GM13977 (cell line): ENCODE data around the gene NECAB3.

Experiments used
- DNase-seq: peaks from one replicate; pipeline ENCODE4 v3.0.0; 2012; ENCODE audit warnings: low spot score
- in situ Hi-C: fragments of 300-500 bp; cut with MboI; formaldehyde crosslinking; loops from one replicate; pipeline ENCODE4 v1.12.0; 2022; ENCODE audit warnings: low sequenced_read_pairs, low pct_unique_long_range_greater_than_20kb, mixed read lengths, inconsistent platforms; ENCODE audit not compliant: unreplicated experiment
- TF ChIP-seq, protein P1 (sequence below): IDR thresholded peaks from 2 replicates; pipeline ENCODE4 v1.5.1; 2012; ENCODE audit warnings: mild to moderate bottlenecking, control low read depth; ENCODE audit not compliant: insufficient read depth; ENCODE audit errors: extremely low read depth, missing control alignments

Gene NECAB3

GRCh38 chr20:33687993-33688937 lies 14.0 kb upstream of the NECAB3 start:
- DNase-seq: no peak
- in situ Hi-C loops: no loop called here
- TF ChIP-seq, protein P1, sequence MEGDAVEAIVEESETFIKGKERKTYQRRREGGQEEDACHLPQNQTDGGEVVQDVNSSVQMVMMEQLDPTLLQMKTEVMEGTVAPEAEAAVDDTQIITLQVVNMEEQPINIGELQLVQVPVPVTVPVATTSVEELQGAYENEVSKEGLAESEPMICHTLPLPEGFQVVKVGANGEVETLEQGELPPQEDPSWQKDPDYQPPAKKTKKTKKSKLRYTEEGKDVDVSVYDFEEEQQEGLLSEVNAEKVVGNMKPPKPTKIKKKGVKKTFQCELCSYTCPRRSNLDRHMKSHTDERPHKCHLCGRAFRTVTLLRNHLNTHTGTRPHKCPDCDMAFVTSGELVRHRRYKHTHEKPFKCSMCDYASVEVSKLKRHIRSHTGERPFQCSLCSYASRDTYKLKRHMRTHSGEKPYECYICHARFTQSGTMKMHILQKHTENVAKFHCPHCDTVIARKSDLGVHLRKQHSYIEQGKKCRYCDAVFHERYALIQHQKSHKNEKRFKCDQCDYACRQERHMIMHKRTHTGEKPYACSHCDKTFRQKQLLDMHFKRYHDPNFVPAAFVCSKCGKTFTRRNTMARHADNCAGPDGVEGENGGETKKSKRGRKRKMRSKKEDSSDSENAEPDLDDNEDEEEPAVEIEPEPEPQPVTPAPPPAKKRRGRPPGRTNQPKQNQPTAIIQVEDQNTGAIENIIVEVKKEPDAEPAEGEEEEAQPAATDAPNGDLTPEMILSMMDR: no peak

DNA sequence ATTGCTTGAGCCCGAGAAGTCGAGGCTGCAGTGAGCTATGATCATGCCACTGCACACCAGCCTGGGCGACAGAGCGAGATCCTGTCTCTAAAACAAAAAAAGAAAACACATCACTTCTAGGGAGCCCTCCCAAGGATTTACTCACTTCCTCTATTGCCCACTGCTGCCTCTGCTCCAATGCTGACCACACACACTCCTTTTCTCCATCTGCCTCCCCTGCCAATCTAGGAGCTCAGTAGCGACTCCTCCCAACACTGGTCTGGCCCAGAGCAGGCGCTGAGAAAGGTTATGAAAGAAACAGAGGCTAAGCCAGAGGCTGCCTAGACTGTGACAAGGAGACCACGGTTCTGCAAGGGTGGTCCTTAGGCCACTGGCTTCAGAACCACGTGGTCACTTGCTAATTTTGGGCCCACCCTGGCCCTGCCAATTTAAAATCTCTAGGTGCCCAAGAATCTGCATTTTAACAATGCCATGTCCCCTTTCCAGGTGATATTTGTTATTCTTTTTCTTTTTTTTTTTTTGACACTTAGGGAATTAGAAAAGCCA lies 13.2 kb upstream of the NECAB3 start:
- DNase-seq: no peak
- TF ChIP-seq, protein P1: no peak
- in situ Hi-C loops: no loop called here

DNA sequence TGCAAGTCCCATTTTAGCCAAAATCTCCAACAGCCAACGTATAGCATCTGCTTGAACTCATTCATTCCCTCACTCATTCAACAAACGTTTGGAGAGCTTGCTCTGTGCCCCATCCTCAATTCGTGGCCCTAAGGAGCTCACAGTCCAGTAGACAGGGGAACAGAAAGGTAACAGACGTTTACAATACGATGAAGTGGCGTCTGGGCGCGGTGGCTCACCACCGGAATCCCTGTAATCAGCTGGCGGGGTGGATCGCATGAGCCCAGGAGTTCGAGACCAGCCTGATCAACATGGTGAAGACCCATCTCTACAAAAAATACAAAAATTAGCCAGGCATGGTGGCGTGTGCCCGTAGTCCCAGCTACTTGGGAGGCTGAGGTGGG lies 12.7 kb upstream of the NECAB3 start:
- DNase-seq: no peak
- in situ Hi-C loops: no loop called here
- TF ChIP-seq, protein P1: no peak

- in situ Hi-C loops: no loop called here
- DNase-seq: peak; percentile 99
- TF ChIP-seq, protein P1: peak; percentile 23
Observed at GRCh38 chr20:33686100-33686983, 12.1 kb upstream of the NECAB3 start, which contains the start of gene E2F1. Gene E2F1 (minus strand): TSS chr20:33686385. CDS start chr20:33686264, 121 bp downstream.

DNA sequence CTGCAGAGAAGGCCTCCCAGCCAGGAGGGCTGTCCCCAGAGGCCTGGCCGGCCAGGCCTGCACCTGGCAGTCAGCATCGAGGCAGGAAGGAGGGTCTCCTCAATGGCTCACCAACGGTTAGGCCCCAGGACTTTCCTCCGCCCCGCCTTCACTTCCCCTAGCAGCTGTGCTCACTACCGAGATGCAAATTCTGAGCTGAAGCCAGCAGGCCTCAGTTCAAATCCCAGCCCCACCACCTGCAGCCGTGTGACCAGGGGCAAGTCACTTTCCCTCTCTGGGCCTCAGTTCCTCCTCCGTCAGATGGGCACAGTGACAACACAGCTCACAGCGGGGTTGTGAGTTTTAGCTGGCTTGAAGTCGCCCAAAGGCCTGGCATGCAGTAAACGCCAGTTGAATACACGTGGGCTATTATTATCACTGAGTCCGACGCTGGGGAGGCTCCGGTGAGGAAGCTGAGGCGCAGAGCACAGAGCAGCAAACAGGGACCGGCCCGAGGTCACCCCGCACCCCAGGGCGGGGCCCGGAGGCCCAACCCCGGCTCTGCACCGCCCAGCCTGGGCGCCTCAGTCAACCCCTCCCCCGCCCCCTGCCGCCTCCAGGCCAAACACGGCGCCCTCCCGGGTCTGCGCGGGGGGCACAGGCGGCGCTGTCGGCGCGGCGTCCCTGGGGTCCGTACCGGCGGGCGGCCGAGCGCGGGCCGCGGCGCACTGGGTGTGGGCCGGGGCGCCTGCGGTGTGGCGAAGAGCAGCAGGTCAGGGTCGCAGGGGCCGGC lies 11.3 kb upstream of the NECAB3 start:
- DNase-seq: peak; percentile 88
- in situ Hi-C loops: no loop called here

More for the DNA sequence above, 11.3 kb upstream of the NECAB3 start:
- TF ChIP-seq, protein P1: no peak
